Fibroblast of skin of scalp (primary cell): Measurements from ENCODE around the gene TLCD2.
A peak's percentile ranks its signal among the peaks of the same experiment; 100 is the strongest.

Experiments
- DNase-seq: peaks from one replicate; pipeline ENCODE4 v3.0.0-alpha.2; 2013

TLCD2 gene

DNA sequence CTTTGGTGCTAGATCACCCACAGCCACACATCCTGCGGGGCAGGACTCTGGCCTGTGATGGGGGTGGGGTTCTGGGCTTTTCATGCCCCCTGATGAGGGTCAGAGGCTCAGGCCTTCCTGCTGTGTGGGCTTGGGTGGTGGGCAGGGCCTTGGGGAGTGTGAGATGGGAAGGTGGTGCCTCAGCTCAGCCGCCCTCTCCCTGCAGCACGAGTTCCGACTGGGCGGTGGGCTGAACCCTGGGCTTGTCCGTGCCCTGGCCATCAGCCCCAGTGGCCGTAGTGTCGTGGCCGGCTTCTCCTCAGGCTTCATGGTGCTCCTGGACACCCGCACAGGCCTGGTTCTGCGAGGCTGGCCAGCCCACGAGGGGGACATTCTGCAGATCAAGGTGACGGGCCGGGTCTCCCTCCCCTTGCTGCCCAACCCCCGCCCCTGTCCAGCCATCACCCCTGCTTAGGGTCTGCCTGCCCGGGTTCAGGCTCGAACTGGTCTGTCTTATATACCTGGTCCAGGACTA is 25.7 kb upstream of the TLCD2 start:
- DNase-seq = no peak

DNA sequence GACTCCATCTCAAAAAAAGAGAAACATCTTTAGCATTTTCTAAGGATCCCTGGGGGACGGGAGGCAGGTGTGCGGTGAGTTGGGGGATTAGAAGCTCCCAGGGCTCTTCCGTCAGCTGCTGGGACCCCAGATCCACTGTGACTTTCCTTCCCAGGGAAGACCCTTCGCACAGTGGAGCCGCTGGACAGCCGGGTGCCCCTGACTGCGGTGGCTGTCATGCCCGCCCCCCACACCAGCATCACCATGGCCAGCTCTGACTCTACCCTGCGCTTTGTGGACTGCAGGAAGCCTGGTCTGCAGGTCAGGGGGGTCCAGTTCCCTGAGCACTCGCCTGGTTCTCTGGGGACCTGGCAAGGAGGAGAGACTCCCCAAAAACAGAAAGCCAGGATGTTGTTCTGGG is 25.2 kb upstream of the TLCD2 start:
- DNase-seq = no peak

DNA sequence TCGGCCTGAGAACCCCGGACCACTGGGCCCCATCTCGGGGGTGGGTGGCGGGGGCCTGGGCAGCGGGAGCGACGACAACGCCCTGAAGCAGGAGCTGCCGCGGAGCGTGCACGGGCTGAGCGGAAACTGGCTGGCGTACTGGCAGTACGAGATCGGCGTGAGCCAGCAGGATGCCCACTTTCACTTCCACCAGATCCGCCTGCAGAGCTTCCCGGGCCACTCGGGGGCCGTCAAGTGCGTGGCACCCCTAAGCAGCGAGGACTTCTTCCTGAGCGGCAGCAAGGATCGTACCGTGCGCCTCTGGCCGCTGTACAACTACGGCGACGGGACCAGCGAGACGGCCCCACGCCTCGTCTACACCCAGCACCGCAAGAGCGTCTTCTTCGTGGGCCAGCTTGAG is 23.6 kb upstream of the TLCD2 start:
- no peak for DNase-seq

DNA sequence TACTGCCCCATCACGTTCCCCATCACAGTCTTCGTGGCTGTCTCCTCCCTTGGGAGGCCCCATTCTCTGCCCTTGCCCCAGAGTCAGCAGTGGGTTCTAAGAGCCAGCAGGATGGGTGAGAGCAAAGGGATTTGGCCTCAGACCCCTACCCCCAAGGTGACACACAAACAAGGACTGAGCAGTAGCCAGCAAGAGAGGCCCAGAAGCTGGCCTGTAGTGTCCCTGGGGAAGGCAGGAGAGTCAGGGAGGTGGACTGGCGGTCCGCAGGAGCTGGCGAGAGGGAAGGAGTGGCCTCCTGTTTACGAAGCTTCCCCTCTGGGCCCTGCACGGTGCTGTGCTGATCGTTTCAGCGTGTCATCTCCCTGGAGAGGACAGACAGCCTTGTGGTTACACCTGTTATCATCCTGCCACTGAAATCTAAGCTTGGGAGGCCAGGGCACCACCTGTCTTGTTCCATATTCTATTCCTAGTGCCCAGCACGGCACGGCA is 22.7 kb upstream of the TLCD2 start:
- no peak for DNase-seq

DNA sequence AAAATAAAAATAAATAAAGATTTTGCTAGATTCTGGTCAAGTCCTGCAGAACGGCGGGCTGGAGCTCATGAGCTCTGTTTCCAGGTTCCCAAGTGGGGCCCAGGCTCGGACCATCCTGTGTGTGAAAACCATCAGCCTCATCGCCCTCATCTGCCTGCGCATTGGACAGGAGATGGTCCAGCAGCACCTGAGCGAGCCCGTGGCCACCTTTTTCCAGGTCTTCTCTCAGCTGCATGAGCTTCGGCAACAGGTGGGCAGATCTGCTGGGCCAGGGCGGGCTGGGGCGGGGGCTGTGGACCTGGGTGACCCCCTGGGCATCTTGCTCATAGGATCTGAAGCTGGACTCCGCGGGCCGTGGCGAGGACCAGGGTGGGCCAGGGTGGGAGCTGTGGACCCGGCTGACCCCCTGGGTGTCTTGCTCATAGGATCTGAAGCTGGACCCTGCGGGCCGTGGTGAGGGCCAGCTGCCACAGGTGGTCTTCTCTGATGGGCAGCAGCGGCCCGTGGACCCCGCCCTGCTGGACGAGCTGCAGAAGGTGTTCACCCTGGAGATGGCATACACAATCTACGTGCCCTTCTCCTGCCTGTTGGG is 22.2 kb upstream of the TLCD2 start:
- no peak for DNase-seq

DNA sequence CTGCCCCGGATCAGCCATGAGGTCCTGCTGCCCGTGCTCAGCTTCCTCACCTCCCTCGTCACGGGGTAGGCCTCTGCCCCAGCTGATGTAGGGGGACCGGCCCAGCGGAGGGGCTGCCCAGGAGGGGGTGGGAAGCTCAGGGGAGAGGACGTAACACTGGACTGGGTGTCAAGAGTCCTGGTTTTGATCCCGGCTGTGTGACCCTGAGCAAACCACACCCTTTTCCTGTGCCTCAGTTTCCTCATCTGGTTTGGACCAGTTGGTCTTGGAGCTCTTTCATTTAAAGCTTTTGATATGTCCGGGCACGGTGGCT is 21.0 kb upstream of the TLCD2 start:
- DNase-seq = no peak

DNA sequence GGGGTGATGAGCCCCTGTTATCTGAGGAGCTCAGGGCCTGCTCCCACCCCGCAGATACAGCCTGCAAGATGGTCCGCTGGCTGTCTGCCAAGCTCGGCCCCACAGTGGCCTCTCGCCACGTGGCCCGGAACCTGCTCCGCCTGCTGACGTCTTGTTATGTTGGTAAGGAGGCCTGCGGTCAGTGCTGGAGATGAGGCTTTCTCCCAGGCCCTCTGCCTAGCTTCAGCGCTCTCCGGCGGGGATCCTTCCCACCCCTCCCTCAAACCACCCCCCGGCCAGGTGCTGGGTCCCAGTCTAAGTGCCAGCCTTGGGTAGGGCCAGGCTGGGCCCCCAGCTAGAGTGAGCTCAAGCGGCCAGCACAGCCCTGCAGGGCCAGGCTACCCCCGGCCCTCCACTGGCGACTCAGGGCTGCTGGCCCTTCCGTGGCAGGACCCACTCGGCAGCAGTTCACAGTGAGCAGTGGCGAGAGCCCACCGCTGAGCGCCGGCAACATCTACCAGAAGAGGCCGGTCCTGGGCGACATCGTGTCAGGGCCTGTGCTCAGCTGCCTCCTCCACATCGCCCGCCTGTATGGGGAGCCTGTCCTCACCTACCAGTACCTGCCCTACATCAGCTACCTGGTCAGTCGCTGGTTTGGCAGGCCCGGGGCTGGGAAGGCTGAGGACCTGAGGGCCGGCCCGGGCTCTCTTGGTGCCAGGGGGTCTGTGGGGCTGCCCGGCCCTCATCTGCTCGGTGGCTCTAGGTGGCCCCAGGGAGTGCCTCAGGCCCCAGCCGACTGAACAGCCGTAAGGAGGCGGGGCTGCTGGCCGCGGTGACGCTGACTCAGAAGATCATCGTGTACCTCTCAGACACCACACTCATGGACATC is 20.4 kb upstream of the TLCD2 start:
- DNase-seq = no peak

DNA sequence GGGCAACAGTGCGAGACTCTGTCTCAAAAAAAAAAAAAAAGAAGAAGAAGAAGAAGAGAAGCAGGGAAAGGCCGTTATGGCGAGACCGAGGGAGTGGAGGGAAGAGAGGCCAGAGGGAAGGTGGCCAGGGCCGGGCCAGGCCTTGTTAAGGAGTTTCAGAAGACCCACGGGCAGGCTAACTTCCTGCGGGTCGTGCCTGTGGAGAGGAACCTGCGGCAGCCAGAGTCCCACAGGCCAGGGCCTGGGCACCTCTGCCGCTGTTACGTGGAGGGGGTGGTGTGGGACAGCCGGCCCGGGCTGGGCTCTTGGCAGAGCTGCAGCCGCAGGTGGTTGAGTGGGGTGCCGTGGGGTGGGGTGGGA is 19.8 kb upstream of the TLCD2 start:
- DNase-seq = no peak

DNA sequence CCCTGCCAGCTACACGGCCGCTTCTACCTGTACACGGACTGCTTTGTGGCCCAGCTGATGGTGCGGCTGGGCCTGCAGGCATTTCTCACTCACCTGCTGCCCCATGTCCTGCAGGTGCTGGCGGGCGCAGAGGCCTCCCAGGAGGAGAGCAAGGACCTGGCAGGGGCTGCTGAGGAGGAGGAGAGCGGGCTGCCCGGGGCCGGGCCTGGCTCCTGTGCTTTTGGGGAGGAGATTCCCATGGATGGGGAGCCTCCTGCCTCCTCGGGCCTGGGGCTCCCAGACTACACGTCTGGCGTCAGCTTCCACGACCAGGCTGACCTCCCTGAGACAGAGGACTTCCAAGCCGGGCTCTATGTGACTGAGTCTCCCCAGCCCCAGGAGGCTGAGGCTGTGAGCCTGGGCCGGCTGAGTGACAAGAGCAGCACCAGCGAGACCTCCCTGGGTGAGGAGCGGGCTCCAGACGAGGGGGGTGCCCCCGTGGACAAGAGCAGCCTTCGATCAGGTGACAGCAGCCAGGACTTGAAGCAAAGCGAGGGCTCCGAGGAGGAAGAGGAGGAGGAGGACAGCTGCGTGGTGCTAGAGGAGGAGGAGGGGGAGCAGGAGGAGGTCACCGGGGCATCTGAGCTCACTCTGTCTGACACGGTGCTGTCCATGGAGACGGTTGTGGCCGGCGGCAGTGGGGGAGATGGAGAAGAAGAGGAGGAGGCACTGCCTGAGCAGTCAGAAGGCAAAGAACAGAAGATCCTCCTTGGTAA is 17.9 kb upstream of the TLCD2 start:
- no peak for DNase-seq

DNA sequence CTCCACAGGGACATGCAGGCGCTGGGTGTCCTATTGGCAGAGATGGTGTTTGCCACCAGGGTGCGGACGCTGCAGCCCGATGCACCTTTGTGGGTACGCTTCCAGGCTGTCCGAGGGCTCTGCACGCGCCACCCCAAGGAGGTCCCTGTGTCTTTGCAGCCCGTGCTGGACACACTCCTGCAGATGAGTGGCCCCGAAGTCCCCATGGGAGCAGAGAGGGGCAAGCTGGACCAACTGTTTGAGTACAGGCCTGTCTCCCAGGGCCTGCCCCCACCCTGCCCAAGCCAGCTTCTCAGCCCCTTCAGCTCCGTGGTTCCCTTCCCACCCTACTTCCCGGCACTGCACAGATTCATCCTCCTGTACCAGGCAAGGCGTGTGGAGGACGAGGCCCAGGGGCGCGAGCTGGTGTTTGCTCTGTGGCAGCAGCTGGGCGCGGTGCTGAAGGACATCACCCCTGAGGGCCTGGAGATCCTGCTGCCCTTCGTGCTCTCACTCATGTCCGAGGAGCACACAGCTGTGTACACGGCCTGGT is 17.1 kb upstream of the TLCD2 start:
- no peak for DNase-seq

DNA sequence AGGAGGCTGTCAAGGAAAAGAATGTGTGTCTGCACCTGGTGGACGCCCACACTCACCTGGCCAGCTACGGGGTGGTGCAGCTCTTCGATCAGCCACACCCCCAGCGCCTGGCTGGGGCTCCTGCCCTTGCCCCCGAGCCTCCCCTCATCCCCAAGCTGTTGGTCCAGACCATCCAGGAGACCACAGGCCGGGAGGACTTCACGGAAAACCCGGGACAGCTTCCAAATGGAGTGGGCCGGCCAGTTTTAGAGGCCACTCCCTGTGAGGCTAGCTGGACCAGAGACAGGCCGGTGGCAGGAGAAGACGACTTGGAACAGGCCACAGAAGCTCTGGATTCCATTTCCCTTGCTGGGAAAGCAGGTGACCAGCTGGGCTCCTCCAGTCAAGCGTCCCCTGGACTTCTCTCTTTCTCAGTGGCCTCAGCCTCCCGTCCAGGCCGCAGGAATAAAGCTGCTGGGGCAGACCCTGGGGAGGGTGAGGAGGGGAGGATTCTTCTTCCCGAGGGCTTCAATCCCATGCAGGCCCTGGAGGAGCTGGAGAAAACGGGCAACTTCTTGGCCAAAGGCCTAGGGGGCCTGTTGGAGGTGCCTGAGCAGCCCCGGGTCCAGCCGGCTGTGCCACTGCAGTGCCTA is 16.6 kb upstream of the TLCD2 start:
- no peak for DNase-seq

DNA sequence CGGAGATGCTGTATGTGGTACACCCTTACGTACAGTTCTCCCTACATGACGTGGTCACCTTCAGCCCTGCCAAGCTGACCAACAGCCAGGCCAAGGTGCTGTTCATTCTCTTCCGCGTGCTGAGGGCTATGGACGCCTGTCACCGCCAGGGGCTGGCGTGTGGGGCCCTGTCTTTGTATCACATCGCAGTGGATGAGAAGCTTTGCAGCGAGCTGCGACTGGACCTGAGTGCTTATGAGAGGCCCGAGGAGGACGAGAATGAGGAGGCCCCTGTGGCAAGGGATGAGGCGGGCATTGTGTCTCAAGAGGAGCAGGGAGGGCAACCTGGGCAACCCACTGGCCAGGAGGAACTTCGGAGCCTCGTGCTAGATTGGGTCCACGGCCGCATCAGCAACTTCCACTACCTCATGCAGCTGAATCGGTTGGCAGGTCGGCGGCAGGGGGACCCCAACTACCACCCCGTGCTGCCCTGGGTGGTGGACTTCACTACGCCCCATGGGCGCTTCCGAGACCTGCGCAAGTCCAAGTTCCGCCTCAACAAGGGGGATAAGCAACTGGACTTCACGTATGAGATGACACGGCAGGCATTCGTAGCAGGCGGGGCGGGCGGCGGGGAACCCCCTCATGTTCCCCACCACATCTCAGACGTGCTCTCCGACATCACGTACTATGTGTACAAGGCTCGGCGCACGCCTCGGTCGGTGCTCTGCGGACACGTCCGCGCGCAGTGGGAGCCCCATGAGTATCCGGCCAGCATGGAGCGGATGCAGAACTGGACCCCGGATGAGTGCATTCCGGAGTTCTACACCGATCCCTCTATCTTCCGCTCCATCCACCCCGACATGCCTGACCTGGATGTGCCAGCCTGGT is 15.7 kb upstream of the TLCD2 start:
- DNase-seq = no peak

DNA sequence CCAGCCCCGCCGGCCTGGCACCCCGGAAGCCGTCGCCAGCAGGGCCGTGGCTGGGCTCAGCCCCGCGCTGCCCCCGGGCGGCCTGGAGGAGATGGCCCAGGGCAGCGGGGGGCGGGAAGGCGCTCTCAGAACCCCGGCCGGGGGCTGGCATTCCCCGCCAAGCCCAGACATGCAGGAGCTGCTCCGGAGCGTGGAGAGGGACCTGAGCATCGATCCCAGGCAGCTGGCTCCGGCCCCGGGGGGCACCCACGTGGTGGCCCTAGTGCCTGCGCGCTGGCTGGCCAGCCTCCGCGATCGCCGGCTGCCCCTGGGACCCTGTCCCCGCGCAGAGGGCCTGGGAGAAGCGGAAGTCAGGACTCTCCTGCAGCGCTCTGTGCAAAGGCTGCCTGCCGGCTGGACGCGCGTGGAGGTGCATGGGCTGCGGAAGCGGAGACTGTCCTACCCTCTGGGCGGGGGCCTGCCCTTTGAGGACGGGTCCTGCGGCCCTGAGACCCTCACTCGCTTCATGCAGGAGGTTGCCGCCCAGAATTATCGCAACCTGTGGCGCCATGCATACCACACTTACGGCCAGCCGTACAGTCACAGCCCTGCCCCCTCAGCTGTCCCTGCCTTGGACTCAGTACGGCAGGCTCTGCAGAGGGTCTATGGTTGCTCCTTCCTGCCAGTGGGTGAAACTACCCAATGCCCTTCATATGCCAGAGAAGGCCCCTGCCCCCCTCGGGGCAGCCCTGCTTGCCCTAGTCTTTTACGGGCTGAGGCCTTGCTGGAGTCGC is 14.9 kb upstream of the TLCD2 start:
- DNase-seq = no peak

DNA sequence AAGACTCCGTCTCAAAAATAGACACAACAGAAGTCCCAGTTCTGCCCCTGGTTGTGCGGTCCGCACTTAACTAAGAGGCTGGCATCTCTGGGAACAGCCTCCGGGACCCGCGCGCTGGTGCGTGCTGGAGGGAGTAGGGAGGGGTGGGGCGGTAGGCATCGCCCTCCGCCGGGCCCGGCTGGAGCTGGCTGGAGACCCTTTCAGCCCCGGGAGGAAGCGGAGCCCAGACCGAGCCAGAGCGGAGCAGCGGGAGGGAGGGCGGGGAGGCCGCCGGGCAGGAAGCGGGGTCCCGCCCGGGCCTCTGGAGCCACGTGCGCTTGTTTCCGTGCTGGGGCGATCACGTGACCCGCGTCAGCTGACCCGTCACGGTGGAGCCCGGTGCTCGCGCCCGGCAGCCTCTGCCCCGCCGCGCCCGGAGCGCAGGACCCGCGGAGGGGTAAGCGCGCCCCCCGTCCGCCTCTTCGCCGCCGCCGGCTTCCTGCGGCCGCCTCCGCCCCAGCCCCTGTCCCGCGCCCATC is 14.2 kb upstream of the TLCD2 start, which contains the start of gene WDR81:
Gene WDR81 (plus strand): TSS at position 354 of the 518 bp plus-strand sequence. CDS start 256 bp downstream, outside the sequence.
- peak; percentile 89 for DNase-seq

DNA sequence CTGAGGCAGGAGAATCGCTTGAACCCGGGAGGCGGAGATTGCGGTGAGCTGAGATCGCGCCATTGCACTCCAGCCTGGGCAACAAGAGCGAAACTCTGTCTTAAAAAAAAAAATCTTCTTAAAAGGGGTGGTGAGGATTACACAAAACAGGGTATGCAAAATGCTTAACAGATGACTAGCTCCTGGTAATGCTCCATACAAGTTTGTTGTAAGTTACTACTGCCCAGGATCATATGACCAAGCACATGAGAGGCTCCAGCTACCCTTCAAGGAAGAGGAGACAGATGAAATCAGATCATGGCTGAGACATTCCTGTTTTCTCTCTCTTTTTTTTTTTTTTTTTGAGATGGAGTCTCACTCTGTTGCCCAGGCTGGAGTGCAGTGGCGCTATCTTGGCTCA is 11.8 kb upstream of the TLCD2 start:
- peak; percentile 50 for DNase-seq

DNA sequence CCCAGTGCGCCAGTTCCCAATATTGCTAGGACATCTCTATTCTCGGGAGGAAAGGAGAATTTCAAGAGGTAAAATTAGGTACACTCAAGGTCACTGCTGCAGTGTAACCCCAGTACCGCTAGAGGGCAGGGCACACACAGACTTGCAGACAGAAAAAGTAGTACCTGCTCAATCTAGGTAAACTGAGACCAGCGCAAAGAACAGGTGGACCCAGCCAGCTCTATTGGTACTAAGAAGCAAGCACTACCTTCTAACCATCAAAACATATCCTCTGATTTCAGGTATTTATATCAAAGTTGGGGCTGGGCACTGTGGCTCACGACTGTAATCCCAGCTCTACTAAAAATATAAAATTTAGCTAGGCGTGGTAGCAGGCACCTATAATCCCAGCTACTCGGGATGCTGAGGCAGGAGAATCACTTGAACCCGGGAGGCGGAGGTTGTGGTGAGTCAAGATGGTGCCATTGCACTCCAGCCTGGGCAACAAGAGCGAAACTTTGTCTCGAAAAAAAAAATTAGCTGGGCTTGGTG is 10.7 kb upstream of the TLCD2 start:
- peak; percentile 48 for DNase-seq

DNA sequence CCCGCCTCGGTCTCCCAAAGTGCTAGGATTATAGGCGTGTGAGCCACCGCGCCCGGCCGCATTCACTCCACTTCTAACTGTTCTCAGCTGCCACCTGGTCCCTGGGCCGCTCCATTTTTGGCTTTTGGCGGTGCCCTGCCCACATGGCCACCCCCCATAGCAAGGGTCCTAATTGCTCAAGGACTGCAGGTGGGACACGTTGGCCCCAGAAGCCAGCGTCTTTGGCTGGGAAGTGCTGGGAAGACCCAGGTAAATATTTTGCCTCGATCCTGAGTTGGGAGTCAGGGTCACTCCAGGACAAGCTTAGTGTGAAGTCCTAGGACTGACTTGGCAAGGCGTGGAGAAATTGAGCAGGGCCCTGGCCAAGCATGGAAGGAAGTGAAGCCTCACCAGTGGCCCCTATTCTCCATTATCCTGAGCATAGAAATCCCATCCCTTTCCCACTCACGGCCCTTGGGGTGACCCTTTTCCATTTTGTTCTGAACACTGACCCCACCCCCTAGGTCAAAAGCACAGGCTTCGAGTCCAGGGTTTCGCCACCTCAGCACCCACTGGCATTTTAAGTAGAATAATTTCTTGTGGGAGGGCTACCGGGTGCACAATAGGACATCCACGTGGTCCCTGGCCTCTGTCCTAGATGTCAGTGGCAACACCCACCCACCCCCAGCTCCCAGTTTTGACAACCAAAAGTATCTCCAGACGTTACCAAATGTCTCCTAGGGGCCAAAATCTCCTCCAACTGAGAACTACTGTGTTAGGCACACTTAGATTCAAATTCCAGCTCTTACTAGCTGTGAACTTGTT is 8.4 kb upstream of the TLCD2 start:
- no peak for DNase-seq

DNA sequence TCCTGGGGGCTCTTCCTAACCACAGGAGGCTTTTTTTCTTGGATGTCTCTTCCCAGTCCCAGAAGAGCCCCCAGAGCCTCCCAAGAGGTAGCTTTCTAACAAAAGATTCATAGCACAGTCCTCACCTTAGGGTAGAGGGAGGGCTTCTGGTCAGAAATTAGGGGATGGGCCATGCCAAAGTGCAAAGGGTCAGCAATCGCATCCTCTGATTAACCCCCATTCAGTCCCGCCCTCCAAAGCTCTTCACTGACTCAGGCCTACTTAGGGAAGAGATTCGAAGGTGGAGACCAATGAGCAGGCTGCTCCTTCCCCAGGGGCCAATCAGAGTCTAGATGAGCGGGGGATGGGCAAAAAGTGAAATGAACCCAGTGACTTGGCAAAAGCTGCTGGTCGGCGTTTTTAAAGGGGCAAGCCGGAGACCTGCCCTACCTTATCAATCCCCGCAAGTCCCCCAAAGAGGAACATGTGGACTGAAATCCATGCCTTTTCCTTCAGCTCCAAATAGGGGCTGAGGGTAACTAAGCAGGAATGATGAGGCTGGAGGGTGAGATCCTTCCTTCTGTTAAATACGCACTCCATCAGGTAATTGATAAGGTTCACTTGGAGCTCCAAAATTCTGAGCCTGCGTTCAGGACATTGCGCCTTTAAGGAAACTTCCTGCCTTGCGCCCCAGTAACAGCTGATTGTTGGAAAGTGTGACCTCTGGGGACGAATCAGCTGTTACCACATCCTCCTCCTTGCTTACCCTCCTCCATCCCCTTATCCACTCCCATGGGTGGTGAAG is 6.9 kb upstream of the TLCD2 start:
- DNase-seq = peak; percentile 99
